AG09309 (cell line): ENCODE results near the gene ARHGEF3.
"Not testable (repeated sequence)": the region's sequence is repeated elsewhere in the genome, so short reads cannot be mapped to it uniquely, and the experiment has no call there.

Experiments used
- DNase-seq: peaks from one replicate; pipeline ENCODE4 v3.0.0-alpha.2; 2010; ENCODE audit warnings: low read depth
- H3K4me3 ChIP-seq: 2 replicates; pipeline ENCODE4 v1.5.1; 2011; ENCODE audit warnings: mild to moderate bottlenecking, low read depth, low read length, moderate library complexity; ENCODE audit not compliant: control insufficient read depth
- TF ChIP-seq, protein P1 (sequence below): IDR thresholded peaks from 2 replicates; pipeline ENCODE4 v1.5.1; 2011; ENCODE audit warnings: mild to moderate bottlenecking, low read depth, low read length, inconsistent platforms; ENCODE audit not compliant: insufficient read depth, control insufficient read depth; ENCODE audit errors: missing control alignments

The ARHGEF3 gene

DNA sequence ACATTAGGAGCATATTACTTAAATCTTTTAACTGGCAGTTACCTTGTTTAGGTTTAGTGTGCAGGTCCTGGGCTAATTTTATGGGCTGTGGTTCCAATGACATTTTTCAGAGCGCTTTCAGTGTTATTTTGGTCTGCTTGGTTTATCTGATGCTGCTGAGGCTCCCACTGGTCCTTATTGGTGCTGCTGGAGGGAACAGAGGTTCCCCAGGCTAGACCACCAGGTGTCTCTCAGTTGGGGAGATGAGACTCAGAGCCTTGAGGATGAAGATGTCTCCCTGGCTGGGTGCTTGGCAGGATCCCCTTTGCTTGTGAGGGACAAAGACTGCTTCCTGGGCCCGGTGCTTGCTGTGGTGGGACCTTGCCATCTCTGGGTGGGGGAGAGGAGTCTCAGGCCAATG is 90.4 kb downstream of the ARHGEF3 start:
- no peak for DNase-seq
- H3K4me3 ChIP-seq = no peak overlapping the region
- TF ChIP-seq, protein P1, sequence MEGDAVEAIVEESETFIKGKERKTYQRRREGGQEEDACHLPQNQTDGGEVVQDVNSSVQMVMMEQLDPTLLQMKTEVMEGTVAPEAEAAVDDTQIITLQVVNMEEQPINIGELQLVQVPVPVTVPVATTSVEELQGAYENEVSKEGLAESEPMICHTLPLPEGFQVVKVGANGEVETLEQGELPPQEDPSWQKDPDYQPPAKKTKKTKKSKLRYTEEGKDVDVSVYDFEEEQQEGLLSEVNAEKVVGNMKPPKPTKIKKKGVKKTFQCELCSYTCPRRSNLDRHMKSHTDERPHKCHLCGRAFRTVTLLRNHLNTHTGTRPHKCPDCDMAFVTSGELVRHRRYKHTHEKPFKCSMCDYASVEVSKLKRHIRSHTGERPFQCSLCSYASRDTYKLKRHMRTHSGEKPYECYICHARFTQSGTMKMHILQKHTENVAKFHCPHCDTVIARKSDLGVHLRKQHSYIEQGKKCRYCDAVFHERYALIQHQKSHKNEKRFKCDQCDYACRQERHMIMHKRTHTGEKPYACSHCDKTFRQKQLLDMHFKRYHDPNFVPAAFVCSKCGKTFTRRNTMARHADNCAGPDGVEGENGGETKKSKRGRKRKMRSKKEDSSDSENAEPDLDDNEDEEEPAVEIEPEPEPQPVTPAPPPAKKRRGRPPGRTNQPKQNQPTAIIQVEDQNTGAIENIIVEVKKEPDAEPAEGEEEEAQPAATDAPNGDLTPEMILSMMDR = no peak

DNA sequence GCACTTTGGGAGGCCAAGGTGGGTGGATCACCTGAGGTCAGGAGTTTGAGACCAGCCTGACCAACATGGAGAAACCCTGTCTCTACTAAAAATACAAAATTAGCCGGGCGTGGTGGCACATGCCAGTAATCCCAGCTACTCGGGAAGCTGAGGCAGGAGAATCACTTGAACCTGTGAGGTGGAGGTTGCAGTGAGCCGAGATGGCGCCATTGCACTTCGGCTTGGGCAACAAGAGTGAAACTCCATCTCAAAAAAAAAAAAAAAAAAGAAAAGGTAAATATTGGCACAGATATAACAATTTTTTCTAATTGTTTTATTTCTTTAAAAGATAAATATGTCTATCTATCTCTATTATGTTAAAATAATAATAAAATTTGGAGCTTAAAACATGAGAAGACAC is 94.3 kb downstream of the ARHGEF3 start:
- not testable (repeated sequence) for DNase-seq, H3K4me3 ChIP-seq
- TF ChIP-seq, protein P1 = peak; percentile 4

- no peak for DNase-seq
- no peak overlapping the region for H3K4me3 ChIP-seq
- TF ChIP-seq, protein P1 = no peak
Observed at GRCh38 chr3:56706629-56707028, 95.1 kb downstream of the ARHGEF3 start.

GRCh38 chr3:56704706-56705105 is 97.0 kb downstream of the ARHGEF3 start:
- TF ChIP-seq, protein P1 = no peak
- no peak overlapping the region for H3K4me3 ChIP-seq
- no peak for DNase-seq

- TF ChIP-seq, protein P1 = peak; percentile 73
- peak; percentile 52 for DNase-seq
- H3K4me3 ChIP-seq = no peak overlapping the region
Observed at GRCh38 chr3:56702490-56703315, 99.0 kb downstream of the ARHGEF3 start.

DNA sequence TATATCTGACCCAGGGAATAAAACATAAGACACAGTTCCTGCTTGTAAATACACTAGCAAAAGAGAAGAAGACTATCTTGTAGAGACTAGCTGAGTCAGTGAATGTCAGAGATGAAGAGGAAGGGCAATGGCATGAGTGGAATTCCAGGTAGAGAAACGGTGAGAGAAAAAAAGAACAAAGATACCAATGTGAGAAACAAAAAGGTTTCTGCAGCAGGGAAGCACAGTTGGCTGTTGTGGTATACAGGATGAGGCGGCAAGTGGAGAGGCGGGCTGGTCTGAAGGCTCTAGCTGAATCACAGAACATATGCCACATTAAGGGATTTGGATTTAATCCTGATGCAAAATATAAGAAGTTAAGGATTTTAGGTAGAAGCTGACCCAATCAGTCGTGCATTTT is 101.6 kb downstream of the ARHGEF3 start:
- DNase-seq = no peak

More for the DNA sequence above, 101.6 kb downstream of the ARHGEF3 start:
- TF ChIP-seq, protein P1 = no peak
- no peak overlapping the region for H3K4me3 ChIP-seq
